Right hindlimb (tissue), 1 donor: ENCODE results near the gene ARHGAP19.

Experiments used
- DNase-seq: peaks from one replicate; pipeline ENCODE4 v3.0.0-alpha.2; 2018

The ARHGAP19 gene

GRCh38 chr10:97228130-97228774, 64.2 kb downstream of the ARHGAP19 start:
- DNase-seq = no peak

- no peak for DNase-seq
These were observed 66.0 kb downstream of the ARHGAP19 start for GRCh38 chr10:97226398-97226797.

GRCh38 chr10:97224483-97225435, 67.7 kb downstream of the ARHGAP19 start:
- no peak for DNase-seq

GRCh38 chr10:97222326-97222961, 70.0 kb downstream of the ARHGAP19 start:
- no peak for DNase-seq

- no peak for DNase-seq
These were observed 72.1 kb downstream of the ARHGAP19 start for GRCh38 chr10:97220355-97220754.

- no peak for DNase-seq
These were observed 75.1 kb downstream of the ARHGAP19 start for GRCh38 chr10:97217299-97217698.

GRCh38 chr10:97215619-97216260, 76.7 kb downstream of the ARHGAP19 start:
- no peak for DNase-seq

GRCh38 chr10:97213431-97213830, 79.0 kb downstream of the ARHGAP19 start:
- no peak for DNase-seq

- no peak for DNase-seq
These were observed 81.2 kb downstream of the ARHGAP19 start for GRCh38 chr10:97211229-97211628.

GRCh38 chr10:97210543-97210960, 81.9 kb downstream of the ARHGAP19 start:
- peak; percentile 67 for DNase-seq

GRCh38 chr10:97207756-97208346, 84.6 kb downstream of the ARHGAP19 start:
- DNase-seq = no peak

GRCh38 chr10:97207131-97207530, 85.3 kb downstream of the ARHGAP19 start:
- DNase-seq = no peak

- no peak for DNase-seq
These were observed 87.4 kb downstream of the ARHGAP19 start for GRCh38 chr10:97204826-97205679.

GRCh38 chr10:97203220-97203619, 89.2 kb downstream of the ARHGAP19 start:
- no peak for DNase-seq

GRCh38 chr10:97200616-97201015, 91.8 kb downstream of the ARHGAP19 start:
- no peak for DNase-seq

GRCh38 chr10:97199152-97199551, 93.3 kb downstream of the ARHGAP19 start:
- DNase-seq = no peak

GRCh38 chr10:97197030-97197500, 95.4 kb downstream of the ARHGAP19 start:
- DNase-seq = no peak

- peak; percentile 41 for DNase-seq
These were observed 96.0 kb downstream of the ARHGAP19 start for GRCh38 chr10:97196223-97197029.

GRCh38 chr10:97195706-97196222, 96.7 kb downstream of the ARHGAP19 start:
- DNase-seq = no peak

- DNase-seq = no peak
These were observed 99.4 kb downstream of the ARHGAP19 start for GRCh38 chr10:97192952-97193435.
